H9 (cell line): ENCODE data around the gene ADAMTSL2. TPM values are rescaled to one million over a fixed set of nuclear protein-coding genes. Genes with fewer than 3 reads are reported as not detected.

Experiments used
- DNase-seq: peaks from one replicate; pipeline ENCODE4 v3.0.0-alpha.2; 2017
- H2AFZ ChIP-seq: one replicate; pipeline ENCODE4 v1.6.1; 2013; ENCODE audit warnings: mild to moderate bottlenecking, low read length, control low read depth, moderate library complexity
- H2AK5ac ChIP-seq: 2 replicates; pipeline ENCODE4 v1.6.1; 2013; ENCODE audit warnings: low read length, control low read depth, mixed read lengths; ENCODE audit not compliant: insufficient read length
- H2BK120ac ChIP-seq: one replicate; pipeline ENCODE4 v1.6.1; 2013; ENCODE audit warnings: low read depth, mild to moderate bottlenecking, low read length, control low read depth, inconsistent platforms; ENCODE audit not compliant: poor library complexity, severe bottlenecking
- H2BK12ac ChIP-seq: 2 replicates; pipeline ENCODE4 v1.6.1; 2013; ENCODE audit warnings: low read length, control low read depth, mixed read lengths, low read depth; ENCODE audit not compliant: insufficient read length
- H2BK15ac ChIP-seq: 2 replicates; pipeline ENCODE4 v1.6.1; 2013; ENCODE audit warnings: low read depth, low read length, control low read depth
- H2BK20ac ChIP-seq: one replicate; pipeline ENCODE4 v1.6.1; 2013; ENCODE audit warnings: low read depth, mild to moderate bottlenecking, low read length, control low read depth, inconsistent platforms; ENCODE audit not compliant: poor library complexity, severe bottlenecking
- H2BK5ac ChIP-seq: 2 replicates; pipeline ENCODE4 v1.6.1; 2013; ENCODE audit warnings: low read length, control low read depth, mixed read lengths; ENCODE audit not compliant: insufficient read length
- H3K14ac ChIP-seq: 2 replicates; pipeline ENCODE4 v1.6.1; 2013; ENCODE audit warnings: low read length, control low read depth; ENCODE audit not compliant: insufficient read depth
- H3K18ac ChIP-seq: 2 replicates; pipeline ENCODE4 v1.6.1; 2013; ENCODE audit warnings: low read depth, mild to moderate bottlenecking, mixed read lengths, low read length, control low read depth; ENCODE audit not compliant: insufficient read length
- H3K23ac ChIP-seq: 2 replicates; pipeline ENCODE4 v1.6.1; 2013; ENCODE audit warnings: low read length, control low read depth, mixed read lengths, low read depth; ENCODE audit not compliant: insufficient read length
- H3K23me2 ChIP-seq: 2 replicates; pipeline ENCODE4 v1.6.1; 2013; ENCODE audit warnings: low read depth, mild to moderate bottlenecking, mixed read lengths, low read length, control low read depth; ENCODE audit not compliant: insufficient read length, poor library complexity, severe bottlenecking
- H3K27ac ChIP-seq: 2 replicates; pipeline ENCODE4 v1.5.1; 2013; ENCODE audit warnings: low read length, control low read depth, mixed read lengths, low read depth; ENCODE audit not compliant: insufficient read length
- H3K27me3 ChIP-seq: 2 replicates; pipeline ENCODE4 v1.6.1; 2013; ENCODE audit warnings: low read length, control low read depth, inconsistent platforms; ENCODE audit not compliant: insufficient read depth
- H3K4ac ChIP-seq: 2 replicates; pipeline ENCODE4 v1.6.1; 2013; ENCODE audit warnings: low read depth, mild to moderate bottlenecking, control low read depth, inconsistent platforms, low read length, moderate library complexity
- H3K4me1 ChIP-seq: 2 replicates; pipeline ENCODE4 v1.6.1; 2013; ENCODE audit warnings: low read length, control low read depth, inconsistent platforms; ENCODE audit not compliant: insufficient read depth
- H3K4me2 ChIP-seq: 2 replicates; pipeline ENCODE4 v1.6.1; 2013; ENCODE audit warnings: low read length, control low read depth, mixed read lengths; ENCODE audit not compliant: insufficient read length, insufficient read depth
- H3K56ac ChIP-seq: 2 replicates; pipeline ENCODE4 v1.6.1; 2013; ENCODE audit warnings: low read depth, mild to moderate bottlenecking, mixed read lengths, low read length, control low read depth; ENCODE audit not compliant: insufficient read length
- H3K79me1 ChIP-seq: 2 replicates; pipeline ENCODE4 v1.6.1; 2013; ENCODE audit warnings: low read depth, mild to moderate bottlenecking, moderate library complexity, low read length, control low read depth, inconsistent platforms; ENCODE audit not compliant: insufficient read depth, poor library complexity, severe bottlenecking
- H3K79me2 ChIP-seq: 2 replicates; pipeline ENCODE4 v1.6.1; 2013; ENCODE audit warnings: low read length, control low read depth, inconsistent platforms; ENCODE audit not compliant: insufficient read depth
- H3K9ac ChIP-seq: 2 replicates; pipeline ENCODE4 v1.6.1; 2013; ENCODE audit warnings: low read length, control low read depth, mixed read lengths; ENCODE audit not compliant: insufficient read length; ENCODE audit errors: extremely low read depth
- H3K9me3 ChIP-seq: one replicate; pipeline ENCODE4 v1.6.1; 2013; ENCODE audit warnings: low read depth, low read length, inconsistent platforms; ENCODE audit not compliant: control insufficient read depth
- H3T11ph ChIP-seq: one replicate; pipeline ENCODE4 v1.6.1; 2013; ENCODE audit warnings: mild to moderate bottlenecking, low read length, control low read depth, inconsistent platforms
- H4K20me1 ChIP-seq: one replicate; pipeline ENCODE4 v1.6.1; 2013; ENCODE audit not compliant: control insufficient read depth, insufficient read length, insufficient read depth
- H4K5ac ChIP-seq: 2 replicates; pipeline ENCODE4 v1.6.1; 2013; ENCODE audit warnings: low read depth, mild to moderate bottlenecking, mixed read lengths, low read length, control low read depth; ENCODE audit not compliant: insufficient read length
- H4K8ac ChIP-seq: replicated peaks from 2 replicates; pipeline ENCODE4 v1.6.1; 2013; ENCODE audit warnings: low read length, control low read depth, mixed read lengths, low read depth; ENCODE audit not compliant: insufficient read length
- H4K91ac ChIP-seq: 2 replicates; pipeline ENCODE4 v1.6.1; 2013; ENCODE audit warnings: low read depth, mild to moderate bottlenecking, moderate library complexity, mixed read lengths, low read length, control low read depth; ENCODE audit not compliant: insufficient read length
- H3K27ac Mint-ChIP-seq, 3 experiments: 2 replicates in 2 of 3; 3 replicates in 1 of 3; pipeline ENCODE4 v1.8.0; 2020 to 2021; ENCODE audit warnings: mixed read lengths in 3 of 3, mild to moderate bottlenecking in 1 of 3, moderate library complexity in 1 of 3
- H3K27me3 Mint-ChIP-seq: 2 replicates; pipeline ENCODE4 v1.8.0; 2021; ENCODE audit warnings: low read depth, mild to moderate bottlenecking, moderate library complexity, mixed read lengths
- H3K36me3 Mint-ChIP-seq, 3 experiments: 2 replicates in 2 of 3; 3 replicates in 1 of 3; pipeline ENCODE4 v1.8.0; 2020 to 2021; ENCODE audit warnings: low read depth in 3 of 3, mixed read lengths in 3 of 3; ENCODE audit not compliant: insufficient read depth in 1 of 3
- H3K4me1 Mint-ChIP-seq, 2 experiments: 2 replicates each; pipeline ENCODE4 v1.8.0; 2020; ENCODE audit warnings: mixed read lengths in 2 of 2
- H3K4me3 Mint-ChIP-seq, 2 experiments: 2 replicates in 1 of 2; 3 replicates in 1 of 2; pipeline ENCODE4 v1.8.0; 2020 to 2021; ENCODE audit warnings: mild to moderate bottlenecking in 2 of 2, mixed read lengths in 2 of 2, moderate library complexity in 1 of 2
- H3K9me3 Mint-ChIP-seq, 2 experiments: 2 replicates in 1 of 2; 3 replicates in 1 of 2; pipeline ENCODE4 v1.8.0; 2020; ENCODE audit warnings: mild to moderate bottlenecking in 2 of 2, mixed read lengths in 2 of 2, moderate library complexity in 1 of 2
- CTCF ChIP-seq: fragments of 200-600 bp; sonication (generic); conservative IDR thresholded peaks from 3 replicates; pipeline ENCODE4 v1.8.0; 2021; ENCODE audit warnings: antibody characterized with exemption, mild to moderate bottlenecking
- WGBS: extraction: QIAGEN DNeasy Blood & Tissue Kit; methylation state at CpG from one replicate; pipeline ENCODE4 v1.1.7; 2013; ENCODE audit warnings: missing lambda C conversion rate, low lambda C conversion rate, mixed read lengths; ENCODE audit not compliant: insufficient read length; ENCODE audit errors: extremely low coverage; 5-methylcytosine and 5-hydroxymethylcytosine counted together
- total RNA-seq: library from RNA; stranded (reverse); gene quantifications from 2 replicates; pipeline ENCODE4 v1.2.1, GENCODE V29; 2021

ADAMTSL2 gene
- total RNA-seq, 1 experiment from 2014 or later: 0.61 TPM

- Histone ChIP-seq H2BK12ac (no peak overlapping the region), H3K4me1 (no peaks in the 10 kb centered on the region), H3K23ac (no peak overlapping the region), H4K91ac (no peak overlapping the region), H3K9me3 (no peaks in the 10 kb centered on the region), H2BK120ac (no peak overlapping the region), H3K27ac (no peak overlapping the region), H2BK15ac (no peak overlapping the region), H3T11ph (no peak overlapping the region), H3K4ac (no peak overlapping the region), H4K8ac (no peak overlapping the region), H3K56ac (no peak overlapping the region), H3K14ac (no peak overlapping the region), H4K20me1 (no peaks in the 10 kb centered on the region), H3K27me3 (no peaks in the 10 kb centered on the region), H3K9ac (no peak overlapping the region), H2BK20ac (no peak overlapping the region), H2AFZ (no peak overlapping the region), H3K4me2 (no peak overlapping the region), H3K79me1 (no peaks in the 10 kb centered on the region), H2AK5ac (no peak overlapping the region), H2BK5ac (no peak overlapping the region), H3K23me2 (no peaks in the 10 kb centered on the region), H3K18ac (no peak overlapping the region), H3K79me2 (no peaks in the 10 kb centered on the region), H4K5ac (no peak overlapping the region)
- no peaks in the 10 kb centered on the region for H3K36me3 Mint-ChIP-seq
- TF ChIP-seq CTCF: no peak
- 0 out of 4 replicates have a peak, but pooled peaks cover 0 to 3% of the 10 kb centered on the region in 2 experiments for H3K4me1 Mint-ChIP-seq
- H3K27me3 Mint-ChIP-seq: peaks cover 4% of the 10 kb centered on the region
- no peak overlapping the region for H3K27ac Mint-ChIP-seq
- no peak overlapping the region for H3K4me3 Mint-ChIP-seq
- H3K9me3 Mint-ChIP-seq: no peaks in the 10 kb centered on the region
- no CpG with 5 or more reads among the region's 8 CpGs for WGBS
- DNase-seq: no peak
These were observed 11.8 kb downstream of the ADAMTSL2 start for GRCh38 chr9:133546287-133546680.
